HS-27A (cell line): ENCODE data around the gene ARRDC2.
"Not testable (repeated sequence)": the region's sequence is repeated elsewhere in the genome, so short reads cannot be mapped to it uniquely, and the experiment has no call there.

Experiments
- DNase-seq: peaks from one replicate; pipeline ENCODE4 v3.0.0-alpha.2; 2012; ENCODE audit warnings: low read depth, missing footprints

The ARRDC2 gene

DNA sequence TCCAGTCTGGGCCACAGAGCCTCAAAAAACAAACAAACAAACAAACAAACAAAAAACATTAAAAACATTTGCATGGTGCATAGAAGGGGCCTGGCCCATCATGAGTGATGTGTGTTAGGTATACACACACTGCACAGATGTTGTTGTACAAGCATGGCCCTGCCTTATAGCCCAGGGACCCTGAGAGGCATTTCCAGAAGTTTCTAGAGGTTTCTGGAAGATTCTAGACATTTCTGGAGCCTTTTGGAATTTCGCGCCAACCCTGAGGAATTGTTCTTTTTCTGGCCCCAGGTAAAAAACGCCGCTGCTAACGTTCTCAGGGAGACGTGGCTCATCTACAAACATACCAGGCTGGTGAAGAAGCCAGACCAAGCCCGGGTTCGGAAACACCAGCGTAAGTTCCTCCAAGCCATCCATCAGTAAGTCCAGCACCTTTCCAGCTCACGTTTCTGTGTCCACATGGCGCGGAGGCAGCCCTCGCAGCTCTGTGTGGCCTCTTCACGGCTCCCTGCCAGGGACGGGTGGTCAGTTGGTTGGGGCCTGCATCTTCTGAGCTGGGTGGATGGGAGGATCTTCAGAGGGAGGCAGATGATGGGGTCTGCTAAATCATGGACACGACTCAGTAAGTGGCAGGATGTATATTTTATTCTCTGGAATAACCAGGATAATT is 18.4 kb upstream of the ARRDC2 start:
- DNase-seq, result no peak

DNA sequence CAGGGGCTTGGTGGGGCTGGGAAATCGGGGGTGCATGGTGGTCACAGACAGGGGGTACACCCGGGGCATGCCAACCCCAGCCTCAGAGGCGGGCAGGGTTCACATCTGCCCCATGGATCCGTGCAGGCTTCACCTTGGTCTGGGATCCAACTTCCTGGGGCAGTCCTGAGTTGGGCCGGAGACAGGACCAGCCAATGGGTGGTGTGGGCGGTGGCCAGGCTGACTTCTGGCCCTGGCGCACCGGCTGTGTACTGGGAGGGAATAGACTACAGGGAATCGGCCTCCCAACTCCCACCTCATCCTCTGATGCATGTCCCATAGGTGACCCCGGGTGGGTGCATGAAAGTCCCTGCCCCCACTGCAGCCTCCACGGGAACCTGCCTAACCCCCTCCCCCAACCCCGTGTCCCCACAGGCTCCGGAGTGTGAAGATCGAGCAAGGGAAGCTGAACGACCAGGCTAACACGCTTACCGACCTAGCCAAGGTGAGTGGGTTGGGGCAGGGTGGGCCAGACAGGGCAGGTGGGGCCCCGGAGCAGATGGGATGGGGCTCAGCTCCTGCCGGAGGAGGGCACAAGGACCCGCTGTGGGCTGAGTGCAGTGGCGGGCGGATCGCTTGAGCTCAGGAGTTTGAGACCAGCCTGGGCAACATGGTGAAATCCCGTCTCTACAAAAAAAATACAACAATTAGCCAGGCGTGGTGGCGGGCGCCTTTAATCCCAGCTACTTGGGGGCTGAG is 14.7 kb upstream of the ARRDC2 start:
- DNase-seq, result no peak

DNA sequence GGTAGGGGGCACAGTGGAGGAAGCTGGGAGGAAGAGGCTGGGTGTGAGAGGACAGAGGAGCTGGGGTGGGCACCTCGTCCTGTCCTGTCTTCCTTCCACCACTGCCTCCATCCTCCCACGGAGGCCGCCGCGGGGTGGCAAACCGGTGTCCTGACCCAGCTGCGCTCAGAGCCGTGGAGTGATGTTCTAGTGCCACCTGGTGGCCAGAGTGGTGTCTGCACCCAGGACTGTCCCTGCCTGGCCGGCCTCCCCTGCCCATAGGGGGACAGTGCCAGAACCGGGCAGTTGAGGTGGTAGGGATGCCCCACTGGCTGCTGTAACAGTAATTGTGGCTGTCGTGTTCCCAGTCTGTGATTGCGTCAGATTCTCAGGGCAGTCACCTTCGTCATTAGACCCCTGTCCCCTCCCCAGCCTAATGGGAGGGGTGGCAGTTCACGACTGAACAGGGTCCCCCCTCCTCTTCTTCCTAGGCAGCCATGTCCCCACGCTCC is 11.1 kb upstream of the ARRDC2 start:
- no peak for DNase-seq

DNA sequence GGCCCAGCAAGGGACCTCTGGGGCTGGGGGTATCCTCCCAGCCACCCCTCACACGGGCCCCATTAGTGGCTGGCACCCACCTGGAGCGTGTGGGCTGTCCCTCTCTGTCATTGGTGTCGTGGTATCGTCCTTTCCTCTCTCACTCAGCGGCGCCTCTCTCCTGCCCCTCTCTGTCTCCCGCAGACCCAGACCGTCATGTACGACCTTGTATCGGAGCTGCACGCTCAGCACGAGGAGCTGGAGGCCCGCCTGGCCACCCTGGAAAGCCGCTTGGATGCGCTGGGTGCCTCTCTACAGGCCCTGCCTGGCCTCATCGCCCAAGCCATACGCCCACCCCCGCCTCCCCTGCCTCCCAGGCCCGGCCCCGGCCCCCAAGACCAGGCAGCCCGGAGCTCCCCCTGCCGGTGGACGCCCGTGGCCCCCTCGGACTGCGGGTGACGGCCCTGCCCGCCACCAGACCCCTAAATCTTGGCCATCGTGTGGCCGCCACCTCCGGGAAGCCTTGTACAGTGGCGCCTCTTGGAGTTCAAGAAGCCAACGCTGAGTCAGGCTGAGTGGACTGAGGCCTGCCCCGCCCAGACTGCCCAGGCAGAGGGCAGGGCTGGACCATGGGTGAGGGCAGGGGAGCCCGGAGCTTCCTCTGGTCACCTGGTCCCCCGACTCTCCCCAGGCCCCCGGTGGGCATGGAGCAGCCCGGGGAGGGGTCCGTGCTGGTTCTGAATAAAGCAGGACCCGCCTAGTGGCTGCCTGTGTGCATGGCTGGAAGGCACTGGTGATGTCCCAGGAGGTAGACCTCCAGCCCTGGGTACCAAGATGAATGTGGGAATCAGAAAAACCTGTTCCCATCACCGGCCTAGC is 9.8 kb upstream of the ARRDC2 start:
- DNase-seq, result no peak

DNA sequence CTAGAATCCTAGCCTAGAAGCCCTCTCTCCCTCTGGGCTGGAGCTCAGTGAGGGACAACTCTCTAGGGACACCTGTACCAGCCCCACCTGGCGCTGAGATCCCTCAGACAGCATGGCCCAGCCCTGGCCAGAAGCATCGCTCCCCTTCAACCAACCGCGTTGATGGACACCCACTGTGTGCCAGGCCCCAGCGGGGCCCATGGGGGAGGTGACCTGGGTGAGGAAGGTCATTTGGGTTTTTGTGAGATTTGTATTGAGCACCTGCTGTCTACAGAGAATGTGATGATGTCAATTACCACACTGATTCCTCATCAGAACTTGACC is 9.2 kb upstream of the ARRDC2 start:
- DNase-seq, result no peak

DNA sequence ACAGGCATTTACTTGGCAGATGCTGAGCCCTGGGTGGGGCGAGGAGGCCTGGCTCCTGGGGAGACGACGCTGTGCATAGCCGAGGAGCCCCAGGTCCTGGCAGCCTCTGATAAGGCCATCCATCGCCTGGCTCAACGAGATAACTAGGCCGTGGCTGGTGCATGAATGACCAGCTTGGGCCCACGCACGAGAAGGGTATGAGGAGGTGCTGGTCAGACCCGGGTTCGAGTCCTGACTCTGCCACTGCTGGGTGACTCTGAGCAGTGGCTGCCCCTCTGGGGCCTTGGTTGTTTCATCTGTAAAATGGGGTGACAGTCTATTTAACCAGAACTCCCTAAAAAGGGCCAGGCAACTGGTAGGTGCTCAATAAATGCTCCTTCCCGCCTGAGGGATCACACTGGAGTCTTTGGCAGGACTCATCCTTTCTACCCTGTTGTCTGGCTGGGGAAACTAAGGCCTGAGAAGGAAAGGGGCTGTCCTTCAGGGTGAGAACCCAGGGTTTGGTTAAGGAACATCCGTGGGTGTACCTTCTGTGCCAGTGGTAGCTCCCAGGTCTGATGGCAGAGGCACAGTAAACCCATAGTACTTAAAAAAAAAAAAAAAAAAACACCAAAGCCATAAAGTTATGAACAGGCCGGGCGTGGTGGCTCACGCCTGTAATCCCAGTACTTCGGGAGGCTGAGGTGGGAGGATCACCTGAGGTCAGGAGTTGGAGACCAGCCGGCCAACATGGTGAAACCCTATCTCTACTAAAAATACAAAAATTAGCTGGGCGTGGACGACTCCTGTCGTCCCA is 8.1 kb upstream of the ARRDC2 start:
- no peak for DNase-seq

DNA sequence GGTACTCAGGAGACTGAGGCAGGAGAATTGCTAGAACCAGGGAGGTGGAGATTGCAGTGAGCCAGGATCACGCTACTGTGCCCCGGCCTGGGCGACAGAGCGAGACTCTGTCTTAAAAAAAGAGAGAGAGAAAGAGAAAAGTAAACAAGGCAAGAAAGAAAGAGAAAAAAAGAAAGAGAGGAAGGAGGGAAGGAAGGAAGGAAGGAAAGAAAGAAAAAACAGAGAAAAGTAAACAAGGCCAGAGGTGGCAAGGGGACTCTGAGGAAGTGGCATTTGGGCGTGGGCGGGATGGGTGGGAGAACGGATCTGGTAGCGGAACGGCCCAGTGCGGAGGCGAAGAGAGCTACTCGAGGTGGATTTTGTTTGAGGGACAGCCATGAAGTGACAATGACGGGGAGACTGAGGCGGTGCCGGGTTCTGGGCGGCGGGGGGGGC is 7.5 kb upstream of the ARRDC2 start:
- DNase-seq, result no peak

DNA sequence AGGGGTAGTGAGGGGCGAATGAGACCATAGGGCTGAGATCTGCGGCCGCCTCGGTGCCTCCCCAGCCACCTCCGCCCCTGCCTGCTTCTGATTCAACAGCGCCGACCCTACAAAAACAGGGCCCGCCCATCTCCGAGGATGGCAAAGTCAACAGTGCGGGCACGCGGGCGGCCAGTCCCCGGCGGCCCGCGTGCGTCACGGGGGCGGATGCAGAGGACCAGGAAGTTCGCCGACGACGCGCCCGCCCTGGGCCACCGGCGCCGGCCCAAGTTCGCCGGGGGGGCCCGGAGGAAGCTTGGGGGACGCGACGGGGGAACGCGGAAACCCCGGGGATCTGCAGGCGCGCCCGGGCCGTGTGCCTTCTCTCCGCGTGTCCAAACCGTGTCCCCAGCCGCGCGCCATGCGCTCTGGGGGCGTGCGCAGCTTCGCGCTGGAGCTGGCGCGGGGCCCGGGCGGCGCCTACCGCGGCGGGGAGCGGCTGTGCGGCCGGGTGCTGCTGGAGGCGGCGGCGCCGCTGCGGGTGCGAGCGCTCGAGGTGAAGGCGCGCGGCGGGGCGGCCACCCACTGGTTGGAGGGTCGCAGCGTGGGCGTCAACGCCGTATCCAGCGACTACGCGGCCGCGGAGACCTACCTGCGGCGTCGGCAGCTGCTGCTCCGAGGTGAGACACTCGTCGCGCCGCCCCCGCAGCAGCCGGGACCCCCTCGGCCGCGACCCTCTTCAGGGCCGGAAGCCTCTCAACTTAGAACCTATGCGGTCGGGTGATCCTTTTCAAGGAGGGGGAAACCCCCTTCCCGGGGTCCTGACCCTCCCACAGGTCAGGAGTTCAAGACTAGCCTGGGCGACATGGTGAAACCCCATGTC is 6.8 kb upstream of the ARRDC2 start:
- DNase-seq, result no peak

DNA sequence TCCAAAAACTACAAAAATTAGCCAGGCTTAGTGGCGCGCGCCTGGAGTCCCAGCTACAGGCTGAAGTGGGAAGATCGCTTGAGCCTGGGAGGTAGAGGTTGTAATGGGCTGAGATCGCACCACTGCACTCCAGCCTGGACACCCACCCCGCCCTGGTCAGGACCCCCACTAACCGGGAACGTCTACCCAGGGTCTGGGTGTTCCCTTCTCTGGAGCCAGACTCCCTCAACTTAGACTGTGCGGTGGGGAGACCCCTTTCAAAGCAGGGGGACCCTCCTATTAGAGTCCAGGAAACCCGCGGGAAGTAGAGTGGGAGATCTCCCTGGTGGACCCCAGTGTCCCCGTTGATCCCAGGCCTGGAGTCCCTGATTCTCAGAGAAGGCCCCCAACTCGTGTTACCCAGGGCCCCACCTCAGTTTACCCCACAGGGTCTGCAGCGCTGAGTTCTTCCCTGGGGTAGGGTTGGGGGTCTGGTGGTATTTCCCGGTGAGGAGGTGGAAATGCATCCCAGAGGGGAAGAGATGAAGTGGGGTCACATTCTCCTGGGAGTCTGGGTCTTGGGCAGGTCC is 6.1 kb upstream of the ARRDC2 start:
- no peak for DNase-seq

DNA sequence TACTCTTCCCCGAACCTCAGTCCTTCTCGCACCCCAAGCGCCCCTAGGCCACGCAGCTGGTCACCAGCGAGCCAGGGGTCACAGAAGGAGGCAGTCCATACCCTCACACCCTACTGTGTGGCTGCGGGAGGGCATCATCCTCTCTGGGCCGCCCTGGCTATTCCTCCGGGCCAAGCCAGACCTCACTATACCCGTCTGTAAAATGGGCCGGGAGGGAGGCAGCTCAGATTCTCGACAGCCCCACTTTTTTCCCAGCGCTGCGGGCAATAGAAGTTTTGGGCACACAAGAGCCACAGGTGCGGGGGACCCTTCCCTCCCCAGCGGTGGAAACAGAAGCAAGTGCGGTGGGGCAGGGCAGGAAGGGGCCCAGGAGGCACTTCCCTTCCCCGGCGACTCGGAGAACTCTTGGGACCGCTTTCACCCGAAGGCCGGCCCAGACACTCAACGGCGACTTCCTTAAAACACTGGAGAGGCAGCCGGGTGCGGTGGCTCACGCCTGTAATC is 5.6 kb upstream of the ARRDC2 start:
- no peak for DNase-seq

DNA sequence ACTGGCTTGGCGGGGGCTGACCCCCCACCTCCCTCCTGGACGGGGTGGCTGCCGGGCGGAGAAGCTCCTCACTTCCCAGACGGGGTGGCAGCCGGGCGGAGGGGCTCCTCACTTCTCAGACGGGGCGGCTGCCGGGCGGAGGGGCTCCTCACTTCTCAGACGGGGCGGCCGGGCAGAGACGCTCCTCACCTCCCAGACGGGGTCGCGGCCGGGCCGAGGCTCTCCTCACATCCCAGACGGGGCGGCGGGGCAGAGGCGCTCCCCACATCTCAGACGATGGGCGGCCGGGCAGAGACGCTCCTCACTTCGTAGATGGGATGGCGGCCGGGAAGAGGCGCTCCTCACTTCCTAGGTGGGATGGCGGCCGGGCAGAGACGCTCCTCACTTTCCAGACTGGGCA is 2.2 kb upstream of the ARRDC2 start:
- not testable (repeated sequence) for DNase-seq

DNA sequence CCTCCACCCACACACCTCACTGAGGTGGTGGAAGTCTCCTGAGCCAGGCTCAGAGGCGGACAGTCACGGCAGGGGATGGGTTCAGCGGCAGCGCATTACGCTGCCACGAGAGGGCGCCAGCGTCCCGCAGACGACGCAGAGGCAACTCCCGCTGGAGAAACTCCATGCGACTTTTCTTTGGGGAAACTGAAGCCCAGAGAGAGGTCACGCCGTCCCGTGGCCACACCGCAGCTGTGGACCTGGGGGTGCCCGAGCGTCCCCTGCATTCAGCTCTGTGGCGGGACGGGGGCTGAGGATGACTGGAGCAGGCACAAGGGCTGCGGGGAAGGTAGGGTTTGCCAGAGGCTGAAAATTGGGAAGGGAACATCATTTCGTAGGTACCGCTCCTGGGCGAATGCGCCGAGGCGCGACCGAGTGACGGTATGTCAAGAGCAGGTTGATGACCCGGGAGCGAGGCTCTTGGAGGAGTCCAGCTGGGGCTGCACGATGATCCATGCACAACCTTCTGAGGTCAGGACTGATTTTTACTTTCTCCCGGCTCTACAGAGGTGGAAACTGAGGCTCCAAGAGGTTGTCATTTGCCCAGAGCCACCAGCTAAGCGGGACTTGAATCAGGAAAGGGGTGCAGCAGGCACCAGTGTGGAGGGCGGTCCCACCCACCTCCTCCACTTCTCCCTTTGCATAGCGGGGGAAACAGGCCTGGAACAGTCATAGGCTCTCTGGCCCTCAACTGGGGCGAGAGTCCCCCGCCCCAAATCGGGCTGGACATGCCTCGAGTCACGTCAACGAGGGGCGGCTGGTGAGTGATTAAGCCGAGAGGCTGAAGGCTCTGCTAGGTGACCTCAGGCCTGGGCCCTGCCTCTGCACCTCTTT is 690 bp upstream of the ARRDC2 start:
- DNase-seq, result no peak

DNA sequence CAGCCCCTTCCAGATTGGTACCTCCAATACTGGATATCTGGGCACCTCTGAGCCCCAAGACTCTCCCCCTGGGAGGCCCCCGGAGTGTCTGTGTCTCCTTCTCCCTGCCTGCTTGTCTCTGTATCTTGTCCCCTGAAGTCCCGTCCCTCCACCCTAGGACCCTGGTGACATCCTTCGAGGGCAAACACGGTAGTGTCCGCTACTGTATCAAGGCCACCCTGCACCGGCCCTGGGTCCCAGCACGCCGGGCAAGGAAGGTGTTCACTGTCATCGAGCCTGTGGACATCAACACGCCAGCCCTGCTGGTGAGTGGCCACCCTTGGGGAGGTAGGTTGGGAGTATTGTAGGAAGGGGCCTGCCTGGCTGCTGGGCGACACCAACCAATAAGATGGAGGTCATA is 844 bp downstream of the ARRDC2 start:
- DNase-seq, result no peak

DNA sequence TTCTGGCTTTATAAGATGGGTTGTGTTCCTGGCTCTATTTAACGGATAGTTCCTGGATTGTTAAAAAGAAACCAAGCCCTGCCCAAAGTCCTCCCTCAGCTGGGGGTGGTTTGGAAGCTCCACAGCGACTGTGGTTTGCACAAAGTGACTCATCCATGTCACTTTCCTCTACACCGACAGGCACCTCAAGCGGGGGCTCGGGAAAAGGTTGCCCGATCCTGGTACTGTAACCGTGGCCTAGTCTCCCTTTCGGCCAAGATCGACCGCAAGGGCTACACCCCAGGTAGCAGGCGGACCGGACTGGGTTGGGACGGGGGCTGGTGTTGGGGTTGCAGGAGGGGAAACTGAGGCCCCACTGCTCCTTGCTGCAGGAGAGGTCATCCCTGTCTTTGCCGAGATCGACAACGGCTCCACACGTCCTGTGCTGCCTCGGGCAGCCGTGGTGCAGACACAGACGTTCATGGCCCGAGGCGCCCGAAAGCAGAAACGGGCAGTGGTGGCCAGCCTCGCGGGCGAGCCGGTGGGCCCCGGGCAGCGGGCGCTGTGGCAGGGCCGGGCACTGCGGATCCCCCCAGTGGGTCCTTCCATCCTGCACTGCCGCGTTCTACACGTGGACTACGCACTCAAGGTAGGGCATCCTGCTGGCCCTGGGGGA is 1.6 kb downstream of the ARRDC2 start:
- no peak for DNase-seq

DNA sequence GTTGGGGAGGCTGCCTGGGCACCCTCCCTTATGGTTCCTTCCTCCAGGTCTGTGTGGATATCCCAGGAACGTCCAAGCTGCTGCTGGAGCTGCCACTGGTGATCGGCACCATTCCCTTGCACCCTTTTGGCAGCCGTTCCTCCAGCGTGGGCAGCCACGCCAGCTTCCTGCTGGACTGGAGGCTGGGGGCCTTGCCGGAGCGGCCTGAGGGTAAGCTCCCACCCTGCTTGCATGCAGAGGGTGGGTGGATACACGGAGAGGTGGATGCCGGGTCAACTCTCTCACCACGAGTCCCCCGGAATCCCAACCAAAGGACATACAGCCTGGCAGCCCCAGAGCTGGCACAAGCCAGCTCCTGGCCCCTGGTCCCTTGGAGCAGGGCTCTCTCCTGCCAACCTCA is 2.2 kb downstream of the ARRDC2 start:
- no peak for DNase-seq

DNA sequence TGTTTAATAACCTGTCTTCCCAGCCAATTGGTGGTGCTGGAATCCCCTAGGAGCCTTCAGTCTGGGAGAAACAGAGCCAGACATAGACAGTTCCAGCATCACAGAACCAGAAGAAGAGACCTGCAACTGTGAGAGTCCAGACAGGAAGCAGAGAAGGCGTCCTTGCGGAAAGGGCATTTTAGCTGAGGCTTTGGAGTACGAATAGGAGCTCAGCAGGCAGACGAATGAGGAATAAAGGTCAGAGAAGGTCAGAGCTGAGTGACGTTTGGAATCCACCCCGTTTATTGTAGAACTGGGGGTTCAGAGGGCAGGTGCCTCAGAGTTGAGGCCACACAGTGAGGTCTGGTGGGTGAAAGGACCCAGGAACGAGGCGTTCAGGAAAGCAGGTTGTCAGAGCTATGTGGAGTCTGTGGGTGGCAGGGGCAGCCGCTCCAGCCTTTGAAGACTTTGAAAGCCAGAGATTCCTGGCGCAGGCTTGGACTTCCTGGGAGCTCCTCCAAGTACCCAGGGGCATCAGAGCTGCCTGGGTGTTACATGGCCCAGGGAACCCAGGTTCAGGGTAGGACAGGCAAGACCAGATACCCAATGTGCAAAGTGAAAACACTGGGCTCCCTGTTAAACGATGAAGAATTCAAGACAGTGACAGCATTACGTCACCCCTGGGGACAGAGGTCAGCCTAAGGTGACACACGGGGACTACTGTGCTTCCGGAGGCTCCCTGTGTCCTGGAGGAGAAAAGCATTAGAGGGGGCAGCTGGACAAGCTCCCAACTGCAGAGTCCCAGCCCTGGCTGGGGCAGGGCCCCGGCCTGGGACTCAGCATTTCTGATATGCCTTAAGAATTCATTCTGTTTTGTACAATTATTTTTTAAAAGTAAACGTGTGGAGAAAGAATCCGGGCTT is 5.5 kb downstream of the ARRDC2 start:
- DNase-seq, result no peak

DNA sequence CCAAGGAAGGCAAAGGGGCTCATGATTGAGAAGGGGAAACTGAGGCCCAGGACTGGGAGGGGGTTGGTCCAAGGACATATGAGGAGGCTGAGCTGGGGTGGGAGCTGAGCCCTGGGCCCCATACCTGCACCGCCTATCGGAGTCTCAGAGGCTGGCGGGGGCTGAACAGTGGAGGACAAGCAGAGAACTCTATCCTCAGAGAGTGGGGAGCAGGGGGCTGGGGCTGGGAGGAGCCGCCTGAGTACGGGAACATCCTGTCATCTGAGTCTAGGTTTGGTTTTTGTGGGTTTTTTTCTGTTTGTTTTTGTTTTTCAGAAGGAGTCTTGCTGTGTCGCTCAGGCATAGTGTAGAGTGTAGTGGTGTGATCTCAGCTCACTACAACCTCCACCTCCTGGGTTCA is 6.2 kb downstream of the ARRDC2 start:
- DNase-seq, result no peak
